ENCODE results near the gene CCDC40. TPM values are rescaled to one million over a fixed set of nuclear protein-coding genes. Genes with fewer than 3 reads are reported as not detected.

CCDC40 gene
- total and polyA plus RNA-seq, 2 of the 13 experiments (the other 11 are each of a cell fraction or from before 2014, with no cell fraction given): 4.1 to 5.5 TPM

- TF ChIP-seq, protein P1, sequence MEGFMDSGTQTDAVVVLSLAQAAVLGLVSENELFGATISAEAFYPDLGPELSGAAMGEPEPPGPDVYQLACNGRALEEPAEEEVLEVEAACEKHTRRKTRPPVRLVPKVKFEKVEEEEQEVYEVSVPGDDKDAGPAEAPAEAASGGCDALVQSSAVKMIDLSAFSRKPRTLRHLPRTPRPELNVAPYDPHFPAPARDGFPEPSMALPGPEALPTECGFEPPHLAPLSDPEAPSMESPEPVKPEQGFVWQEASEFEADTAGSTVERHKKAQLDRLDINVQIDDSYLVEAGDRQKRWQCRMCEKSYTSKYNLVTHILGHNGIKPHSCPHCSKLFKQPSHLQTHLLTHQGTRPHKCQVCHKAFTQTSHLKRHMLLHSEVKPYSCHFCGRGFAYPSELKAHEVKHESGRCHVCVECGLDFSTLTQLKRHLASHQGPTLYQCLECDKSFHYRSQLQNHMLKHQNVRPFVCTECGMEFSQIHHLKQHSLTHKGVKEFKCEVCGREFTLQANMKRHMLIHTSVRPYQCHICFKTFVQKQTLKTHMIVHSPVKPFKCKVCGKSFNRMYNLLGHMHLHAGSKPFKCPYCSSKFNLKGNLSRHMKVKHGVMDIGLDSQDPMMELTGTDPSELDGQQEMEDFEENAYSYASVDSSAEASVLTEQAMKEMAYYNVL (CRISPR knock-in tag; IDR thresholded peaks at IDR 0.05; ENCODE audit: borderline replicate concordance): no peak
- TF ChIP-seq ZNF430 (CRISPR knock-in tag; IDR thresholded peaks at IDR 0.05): no peak
- no peak for TF ChIP-seq ZNF567 (CRISPR knock-in tag; IDR thresholded peaks at IDR 0.05; ENCODE audit: borderline replicate concordance)
- peak; percentile 26; the same call in 1 of the 2 replicates for TF ChIP-seq TFE3 (CRISPR knock-in tag; IDR thresholded peaks at IDR 0.05)
- TF ChIP-seq HNF4A (CRISPR knock-in tag; IDR thresholded peaks at IDR 0.05): no peak
- TF ChIP-seq, protein P2, sequence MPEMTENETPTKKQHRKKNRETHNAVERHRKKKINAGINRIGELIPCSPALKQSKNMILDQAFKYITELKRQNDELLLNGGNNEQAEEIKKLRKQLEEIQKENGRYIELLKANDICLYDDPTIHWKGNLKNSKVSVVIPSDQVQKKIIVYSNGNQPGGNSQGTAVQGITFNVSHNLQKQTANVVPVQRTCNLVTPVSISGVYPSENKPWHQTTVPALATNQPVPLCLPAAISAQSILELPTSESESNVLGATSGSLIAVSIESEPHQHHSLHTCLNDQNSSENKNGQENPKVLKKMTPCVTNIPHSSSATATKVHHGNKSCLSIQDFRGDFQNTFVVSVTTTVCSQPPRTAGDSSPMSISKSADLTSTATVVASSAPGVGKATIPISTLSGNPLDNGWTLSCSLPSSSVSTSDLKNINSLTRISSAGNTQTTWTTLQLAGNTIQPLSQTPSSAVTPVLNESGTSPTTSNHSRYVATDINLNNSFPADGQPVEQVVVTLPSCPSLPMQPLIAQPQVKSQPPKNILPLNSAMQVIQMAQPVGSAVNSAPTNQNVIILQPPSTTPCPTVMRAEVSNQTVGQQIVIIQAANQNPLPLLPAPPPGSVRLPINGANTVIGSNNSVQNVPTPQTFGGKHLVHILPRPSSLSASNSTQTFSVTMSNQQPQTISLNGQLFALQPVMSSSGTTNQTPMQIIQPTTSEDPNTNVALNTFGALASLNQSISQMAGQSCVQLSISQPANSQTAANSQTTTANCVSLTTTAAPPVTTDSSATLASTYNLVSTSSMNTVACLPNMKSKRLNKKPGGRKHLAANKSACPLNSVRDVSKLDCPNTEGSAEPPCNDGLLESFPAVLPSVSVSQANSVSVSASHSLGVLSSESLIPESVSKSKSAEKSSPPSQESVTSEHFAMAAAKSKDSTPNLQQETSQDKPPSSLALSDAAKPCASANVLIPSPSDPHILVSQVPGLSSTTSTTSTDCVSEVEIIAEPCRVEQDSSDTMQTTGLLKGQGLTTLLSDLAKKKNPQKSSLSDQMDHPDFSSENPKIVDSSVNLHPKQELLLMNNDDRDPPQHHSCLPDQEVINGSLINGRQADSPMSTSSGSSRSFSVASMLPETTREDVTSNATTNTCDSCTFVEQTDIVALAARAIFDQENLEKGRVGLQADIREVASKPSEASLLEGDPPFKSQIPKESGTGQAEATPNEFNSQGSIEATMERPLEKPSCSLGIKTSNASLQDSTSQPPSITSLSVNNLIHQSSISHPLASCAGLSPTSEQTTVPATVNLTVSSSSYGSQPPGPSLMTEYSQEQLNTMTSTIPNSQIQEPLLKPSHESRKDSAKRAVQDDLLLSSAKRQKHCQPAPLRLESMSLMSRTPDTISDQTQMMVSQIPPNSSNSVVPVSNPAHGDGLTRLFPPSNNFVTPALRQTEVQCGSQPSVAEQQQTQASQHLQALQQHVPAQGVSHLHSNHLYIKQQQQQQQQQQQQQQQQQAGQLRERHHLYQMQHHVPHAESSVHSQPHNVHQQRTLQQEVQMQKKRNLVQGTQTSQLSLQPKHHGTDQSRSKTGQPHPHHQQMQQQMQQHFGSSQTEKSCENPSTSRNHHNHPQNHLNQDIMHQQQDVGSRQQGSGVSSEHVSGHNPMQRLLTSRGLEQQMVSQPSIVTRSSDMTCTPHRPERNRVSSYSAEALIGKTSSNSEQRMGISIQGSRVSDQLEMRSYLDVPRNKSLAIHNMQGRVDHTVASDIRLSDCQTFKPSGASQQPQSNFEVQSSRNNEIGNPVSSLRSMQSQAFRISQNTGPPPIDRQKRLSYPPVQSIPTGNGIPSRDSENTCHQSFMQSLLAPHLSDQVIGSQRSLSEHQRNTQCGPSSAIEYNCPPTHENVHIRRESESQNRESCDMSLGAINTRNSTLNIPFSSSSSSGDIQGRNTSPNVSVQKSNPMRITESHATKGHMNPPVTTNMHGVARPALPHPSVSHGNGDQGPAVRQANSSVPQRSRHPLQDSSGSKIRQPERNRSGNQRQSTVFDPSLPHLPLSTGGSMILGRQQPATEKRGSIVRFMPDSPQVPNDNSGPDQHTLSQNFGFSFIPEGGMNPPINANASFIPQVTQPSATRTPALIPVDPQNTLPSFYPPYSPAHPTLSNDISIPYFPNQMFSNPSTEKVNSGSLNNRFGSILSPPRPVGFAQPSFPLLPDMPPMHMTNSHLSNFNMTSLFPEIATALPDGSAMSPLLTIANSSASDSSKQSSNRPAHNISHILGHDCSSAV (CRISPR knock-in tag; IDR thresholded peaks at IDR 0.05; ENCODE audit: borderline replicate concordance): no peak
- no peak for TF ChIP-seq ZNF879 (CRISPR knock-in tag; IDR thresholded peaks at IDR 0.05)
- TF ChIP-seq JUN (CRISPR knock-in tag; IDR thresholded peaks at IDR 0.05): no peak
- TF ChIP-seq, protein P3, sequence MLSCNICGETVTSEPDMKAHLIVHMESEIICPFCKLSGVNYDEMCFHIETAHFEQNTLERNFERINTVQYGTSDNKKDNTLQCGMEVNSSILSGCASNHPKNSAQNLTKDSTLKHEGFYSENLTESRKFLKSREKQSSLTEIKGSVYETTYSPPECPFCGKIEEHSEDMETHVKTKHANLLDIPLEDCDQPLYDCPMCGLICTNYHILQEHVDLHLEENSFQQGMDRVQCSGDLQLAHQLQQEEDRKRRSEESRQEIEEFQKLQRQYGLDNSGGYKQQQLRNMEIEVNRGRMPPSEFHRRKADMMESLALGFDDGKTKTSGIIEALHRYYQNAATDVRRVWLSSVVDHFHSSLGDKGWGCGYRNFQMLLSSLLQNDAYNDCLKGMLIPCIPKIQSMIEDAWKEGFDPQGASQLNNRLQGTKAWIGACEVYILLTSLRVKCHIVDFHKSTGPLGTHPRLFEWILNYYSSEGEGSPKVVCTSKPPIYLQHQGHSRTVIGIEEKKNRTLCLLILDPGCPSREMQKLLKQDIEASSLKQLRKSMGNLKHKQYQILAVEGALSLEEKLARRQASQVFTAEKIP (CRISPR knock-in tag; IDR thresholded peaks at IDR 0.05; ENCODE audit: borderline replicate concordance): no peak
- TF ChIP-seq, protein P4, sequence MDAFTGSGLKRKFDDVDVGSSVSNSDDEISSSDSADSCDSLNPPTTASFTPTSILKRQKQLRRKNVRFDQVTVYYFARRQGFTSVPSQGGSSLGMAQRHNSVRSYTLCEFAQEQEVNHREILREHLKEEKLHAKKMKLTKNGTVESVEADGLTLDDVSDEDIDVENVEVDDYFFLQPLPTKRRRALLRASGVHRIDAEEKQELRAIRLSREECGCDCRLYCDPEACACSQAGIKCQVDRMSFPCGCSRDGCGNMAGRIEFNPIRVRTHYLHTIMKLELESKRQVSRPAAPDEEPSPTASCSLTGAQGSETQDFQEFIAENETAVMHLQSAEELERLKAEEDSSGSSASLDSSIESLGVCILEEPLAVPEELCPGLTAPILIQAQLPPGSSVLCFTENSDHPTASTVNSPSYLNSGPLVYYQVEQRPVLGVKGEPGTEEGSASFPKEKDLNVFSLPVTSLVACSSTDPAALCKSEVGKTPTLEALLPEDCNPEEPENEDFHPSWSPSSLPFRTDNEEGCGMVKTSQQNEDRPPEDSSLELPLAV (CRISPR knock-in tag; conservative IDR thresholded peaks at IDR 0.05; ENCODE audit: low read depth): no peak
- TF ChIP-seq, protein P5, sequence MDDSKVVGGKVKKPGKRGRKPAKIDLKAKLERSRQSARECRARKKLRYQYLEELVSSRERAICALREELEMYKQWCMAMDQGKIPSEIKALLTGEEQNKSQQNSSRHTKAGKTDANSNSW (CRISPR knock-in tag; IDR thresholded peaks at IDR 0.05; ENCODE audit: borderline replicate concordance): 0 out of 2 replicates have a peak, but pooled peaks have one; percentile 29
- no peak for TF ChIP-seq ZNF772 (CRISPR knock-in tag; IDR thresholded peaks at IDR 0.05)
These were observed 27.6 kb downstream of the CCDC40 start (continued) for GRCh38 chr17:80063830-80064585.
